GM19240 (cell line): ENCODE results near the gene CLASP2.
"Not testable (repeated sequence)": the region's sequence is repeated elsewhere in the genome, so short reads cannot be mapped to it uniquely, and the experiment has no call there.

Experiments used
- DNase-seq: peaks from one replicate; pipeline ENCODE4 v3.0.0; 2011; ENCODE audit warnings: low spot score; ENCODE audit not compliant: insufficient read length

The CLASP2 gene

DNA sequence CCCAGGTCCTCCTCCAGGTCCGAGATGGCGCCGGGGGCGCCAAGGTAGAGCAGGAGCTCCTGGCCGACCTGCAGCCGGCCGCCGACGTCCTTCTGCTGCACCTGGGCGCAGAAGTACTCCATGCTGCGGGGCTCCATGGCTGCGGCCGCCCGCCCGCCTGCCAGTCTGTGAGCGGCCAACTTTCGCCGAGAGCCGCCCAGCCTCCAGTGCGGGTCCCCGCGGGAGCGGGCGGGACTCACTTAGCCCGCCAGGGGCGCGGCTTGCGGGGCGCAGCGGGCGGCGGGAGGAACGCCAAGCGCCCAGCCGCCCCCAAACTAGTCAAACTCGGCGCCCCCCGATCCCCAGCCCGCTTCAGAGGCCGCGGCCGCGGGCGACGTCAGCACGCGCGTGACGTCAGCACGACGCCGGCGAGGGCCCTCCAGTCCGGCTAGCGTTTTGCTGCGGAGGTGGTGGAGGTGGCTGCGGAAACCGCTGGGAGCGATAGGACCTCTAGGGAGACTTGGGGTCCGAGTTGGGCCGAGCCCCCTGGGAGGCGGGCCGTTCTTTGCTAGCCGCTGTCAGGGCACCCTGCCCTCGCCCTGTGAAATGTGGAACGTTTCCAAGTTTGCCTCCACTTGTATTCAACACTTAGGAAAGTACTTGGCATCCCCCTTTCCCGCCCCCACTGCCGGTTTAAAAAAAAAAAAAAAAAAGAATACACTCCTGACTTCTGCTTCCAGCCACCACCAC is at the start of gene CLASP2:
TSS of gene CLASP2 (minus strand) at position 389 of the 729 bp plus-strand sequence. CDS start at position 137, 252 bp downstream.
- peak; percentile 66 for DNase-seq

DNA sequence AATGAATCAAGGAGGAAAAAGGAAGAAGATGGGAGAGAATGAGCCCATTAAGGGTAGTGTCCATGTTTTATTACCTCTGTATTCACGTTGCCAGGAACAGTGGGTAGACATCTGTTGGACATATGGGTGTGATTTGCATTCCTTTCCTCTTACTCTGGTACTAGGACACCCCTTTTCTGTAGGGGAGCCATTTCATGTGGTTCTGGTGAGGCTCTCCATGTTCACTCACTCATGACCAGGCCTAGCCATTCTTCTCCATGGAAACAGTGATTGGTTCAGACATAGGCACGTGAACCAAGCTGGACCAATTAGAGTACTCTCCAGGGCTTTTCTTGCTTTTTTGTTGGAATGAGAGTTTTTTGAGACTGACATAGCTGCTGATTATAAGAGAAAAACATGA is 40.8 kb upstream of the CLASP2 start:
- no peak for DNase-seq

DNA sequence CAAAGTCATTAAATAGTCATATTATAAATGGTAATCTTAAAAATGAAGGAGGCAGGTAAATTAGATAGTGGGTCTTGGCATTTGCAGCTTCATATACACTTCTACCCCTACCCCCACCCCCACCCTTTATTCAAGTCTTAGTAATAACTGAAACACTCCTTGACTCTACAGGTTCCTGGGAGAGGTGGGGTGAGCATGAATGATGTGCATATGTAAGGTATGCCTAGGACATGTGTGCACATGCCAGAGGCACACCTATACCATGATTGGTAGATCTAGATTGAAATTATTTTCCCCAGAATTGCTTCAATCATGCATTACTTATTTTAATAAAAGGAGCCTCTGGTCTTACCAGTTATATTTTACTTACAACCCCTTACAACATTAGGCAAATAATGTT is 40.2 kb upstream of the CLASP2 start:
- no peak for DNase-seq

DNA sequence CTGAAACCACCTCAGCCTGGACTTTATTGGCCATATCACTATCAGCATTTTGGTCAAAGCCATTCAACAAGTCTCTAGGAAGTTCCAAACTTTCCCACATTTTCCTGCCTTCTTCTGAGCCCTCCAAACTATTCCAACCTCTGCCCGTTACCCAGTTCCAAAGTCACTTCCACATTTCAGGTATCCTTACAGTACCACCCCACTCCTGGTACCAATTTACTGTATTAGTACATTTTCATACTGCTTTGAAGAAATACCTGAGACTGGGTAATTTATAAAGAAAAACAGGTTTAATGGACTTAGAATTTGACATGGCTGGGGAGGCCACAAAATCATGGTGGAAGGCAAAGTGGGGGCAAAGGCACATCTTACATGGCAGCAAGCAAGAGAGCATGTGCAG is 36.3 kb upstream of the CLASP2 start:
- not testable (repeated sequence) for DNase-seq

DNA sequence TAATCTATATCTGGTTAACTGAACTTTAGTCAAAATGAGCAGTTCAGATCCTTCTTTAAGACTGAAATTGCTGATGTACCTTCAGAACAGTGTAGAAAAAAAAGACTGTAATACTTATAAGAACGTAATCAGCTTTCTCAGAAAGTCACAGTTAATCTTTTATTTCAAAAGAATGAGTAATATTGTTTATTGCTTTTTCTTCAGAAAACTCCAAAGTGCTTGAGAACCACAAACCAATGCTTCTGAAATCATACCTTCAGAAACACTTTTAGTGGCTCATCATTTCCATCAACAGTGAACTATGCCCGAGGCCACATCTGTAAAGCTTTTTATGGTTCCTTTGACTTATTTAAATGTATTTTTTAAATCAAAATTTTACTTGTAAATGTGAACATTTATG is 33.3 kb upstream of the CLASP2 start:
- no peak for DNase-seq

DNA sequence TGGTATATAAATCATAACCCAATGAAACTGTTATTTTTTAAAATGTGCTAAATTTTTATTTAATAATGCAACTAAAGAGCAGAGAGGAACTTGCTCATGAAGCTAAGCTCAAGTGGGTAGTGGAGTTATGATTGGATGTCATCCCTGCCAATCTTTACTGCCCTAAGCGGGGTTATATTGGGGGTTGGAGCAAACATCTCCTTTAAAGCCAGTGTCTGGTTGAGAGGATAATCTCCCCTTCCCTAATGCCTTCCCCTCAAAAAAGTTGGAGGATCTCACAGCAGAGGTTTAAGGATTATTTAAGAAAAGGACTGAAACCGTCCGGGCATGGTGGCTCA is 32.1 kb upstream of the CLASP2 start:
- DNase-seq: no peak

DNA sequence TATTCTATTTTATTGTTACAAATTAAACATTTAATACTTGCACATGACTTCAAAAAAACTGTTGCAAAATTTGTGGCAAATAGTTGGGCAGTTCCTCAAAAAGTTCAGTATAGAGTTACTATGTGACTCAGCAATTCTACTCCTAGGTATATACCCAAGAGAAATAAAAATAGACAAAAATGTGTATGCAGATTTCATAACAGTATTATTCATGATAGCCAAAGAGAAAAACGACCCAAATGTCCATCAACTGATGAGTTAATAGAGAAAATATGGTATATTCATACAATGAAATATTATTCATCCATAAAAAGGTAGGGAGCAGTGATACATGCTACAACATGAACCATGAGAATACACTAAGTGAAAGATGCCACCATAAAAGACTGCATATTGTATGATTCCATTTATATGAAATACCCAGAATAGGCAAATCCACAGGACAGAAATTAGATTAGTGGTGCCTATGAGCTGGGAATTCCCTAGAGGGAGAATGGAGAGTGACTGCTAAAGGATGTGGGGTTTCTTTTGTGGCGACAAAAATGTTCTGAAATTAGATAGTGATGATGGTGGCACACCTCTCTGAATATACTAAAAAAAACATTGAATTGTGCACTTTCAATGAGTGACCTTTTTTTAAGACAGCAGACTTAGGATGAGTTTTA is 31.6 kb upstream of the CLASP2 start:
- DNase-seq: no peak

DNA sequence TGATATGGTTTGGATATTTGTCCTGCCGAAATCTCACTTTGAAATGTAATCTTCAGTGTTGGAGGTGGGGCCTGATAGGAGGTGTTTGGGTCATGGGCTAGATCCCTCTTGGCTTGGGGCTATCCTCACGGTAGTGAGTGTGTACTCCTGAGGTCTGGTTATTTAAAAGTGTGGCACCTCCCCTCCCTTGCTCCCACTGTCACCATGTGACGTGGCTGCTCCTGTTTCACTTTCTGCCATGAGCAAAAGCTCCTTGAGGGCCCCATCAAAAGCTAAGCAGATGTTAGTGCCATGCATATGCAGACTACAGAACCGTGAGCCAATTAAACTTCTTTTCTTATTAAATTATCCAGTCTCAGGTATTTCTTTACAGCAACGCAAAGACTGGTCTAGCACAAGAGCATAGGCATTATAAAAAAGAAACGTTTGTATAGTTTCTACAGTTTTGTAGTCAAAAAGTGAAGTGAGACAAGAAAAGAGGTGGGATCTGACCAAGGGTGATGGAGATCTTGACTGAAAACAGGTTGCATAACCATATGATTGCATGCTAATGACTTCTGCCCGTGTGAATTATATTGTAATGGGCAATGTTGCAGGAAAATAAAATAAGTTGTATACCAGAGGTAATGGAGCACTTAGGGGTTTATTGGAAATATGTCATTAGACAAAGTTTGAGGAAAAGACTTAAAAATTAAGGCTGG is 28.5 kb upstream of the CLASP2 start:
- DNase-seq: no peak

DNA sequence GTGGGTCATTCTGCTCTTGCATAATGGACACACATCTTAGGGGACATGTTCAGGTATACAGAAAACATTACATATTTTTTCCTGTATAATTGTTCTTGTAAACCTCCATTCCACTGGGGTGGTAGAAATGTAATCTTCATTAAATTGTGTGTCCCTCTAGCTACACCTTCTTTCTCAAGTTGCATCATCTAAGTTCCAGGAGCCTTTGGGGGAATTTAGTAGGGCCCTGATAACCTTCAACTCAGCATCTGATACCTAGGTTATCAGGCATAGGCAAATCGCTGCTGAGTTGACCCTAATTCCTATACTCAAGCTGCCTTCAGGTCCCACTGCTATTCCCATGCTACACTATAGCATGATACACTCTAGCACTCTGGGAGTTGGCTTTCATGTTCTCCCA is 19.1 kb upstream of the CLASP2 start:
- no peak for DNase-seq

DNA sequence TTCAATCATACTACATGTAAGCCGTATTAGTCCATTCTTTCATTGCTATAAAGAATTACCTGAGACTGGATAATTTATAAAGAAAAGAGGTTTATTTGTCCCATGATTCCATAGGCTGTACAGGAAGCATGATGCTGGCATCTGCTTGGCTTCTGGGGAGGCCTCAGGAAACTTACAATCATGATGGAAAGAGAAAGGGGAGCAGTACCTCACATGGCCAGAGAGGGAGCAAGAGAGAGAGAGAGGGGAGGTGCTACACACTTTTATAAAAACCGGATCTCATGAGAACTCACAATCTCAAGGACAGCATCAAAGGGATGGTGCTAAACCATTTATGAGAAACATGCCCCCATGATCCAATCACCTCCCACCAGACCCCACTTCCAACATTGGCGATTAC is 14.3 kb upstream of the CLASP2 start:
- DNase-seq: no peak

DNA sequence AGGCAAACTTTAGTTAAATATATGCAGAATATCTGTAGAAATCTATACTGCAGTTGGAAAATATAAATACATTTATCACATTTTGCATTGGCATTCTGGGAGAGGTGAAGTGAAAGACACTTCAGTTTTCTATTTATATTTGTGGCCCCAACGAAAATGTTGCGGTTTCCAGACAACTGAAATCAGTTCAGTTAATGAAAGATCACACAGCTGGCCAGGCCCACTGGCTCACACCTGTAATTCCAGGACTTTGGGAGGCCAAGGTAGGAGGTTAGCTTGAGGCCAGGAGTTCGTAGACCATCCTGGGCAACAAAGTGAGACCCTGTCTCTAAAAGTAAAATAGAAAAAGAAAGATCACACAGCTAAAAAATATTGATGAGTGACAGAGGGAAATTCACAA is 11.9 kb upstream of the CLASP2 start:
- peak; percentile 17 for DNase-seq

DNA sequence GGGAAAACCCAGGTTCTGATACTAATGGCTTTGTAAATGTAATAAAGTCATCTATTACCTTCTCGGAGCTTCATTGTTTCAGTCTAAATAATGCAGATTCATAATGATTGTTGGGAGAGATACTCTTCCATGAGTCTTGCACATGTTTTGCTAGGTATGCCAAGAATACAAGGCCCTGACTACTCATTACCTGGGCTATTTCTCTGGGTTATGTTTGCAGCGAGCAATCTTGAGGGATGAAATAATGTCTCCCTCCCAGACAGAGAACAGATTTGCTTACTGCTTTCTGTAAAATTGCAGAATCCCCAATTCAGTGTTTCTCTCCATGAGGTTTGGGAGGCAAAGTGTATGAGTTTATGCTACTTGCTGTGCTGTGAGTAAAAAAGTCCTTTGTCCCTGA is 6.2 kb upstream of the CLASP2 start:
- DNase-seq: no peak

DNA sequence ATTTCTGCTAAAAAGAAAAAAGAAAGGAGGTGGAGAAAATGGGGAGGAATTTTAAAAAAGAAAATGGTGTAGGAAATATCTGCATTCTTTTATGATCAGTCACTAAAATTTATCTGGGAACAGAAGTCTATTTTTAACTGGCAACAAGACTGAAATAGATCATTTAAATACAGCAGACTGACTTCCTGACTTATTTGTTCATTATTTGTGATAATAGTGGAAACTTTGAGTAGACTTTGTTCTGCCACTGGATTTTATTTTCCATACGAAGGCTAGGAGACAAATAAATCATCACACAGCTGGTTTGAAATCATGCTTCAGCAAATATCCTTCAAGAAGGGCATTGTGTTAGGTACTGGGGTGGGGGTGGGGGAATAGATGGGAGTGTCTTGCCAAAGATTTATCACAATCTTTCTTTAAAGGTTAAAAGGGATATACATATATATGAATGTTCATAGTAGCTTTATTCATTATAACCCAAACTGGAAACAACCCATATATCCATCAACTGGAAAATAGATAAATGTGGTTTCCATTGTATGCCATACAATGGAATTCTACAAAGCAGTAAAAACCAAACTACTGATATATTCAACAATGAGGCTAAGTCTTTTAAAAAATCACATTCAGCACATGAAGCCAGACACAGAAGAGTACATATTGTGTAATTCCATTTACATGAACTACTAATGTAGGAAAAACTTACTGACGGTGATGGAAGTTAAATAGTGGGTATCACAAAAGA is 4.7 kb upstream of the CLASP2 start:
- no peak for DNase-seq

DNA sequence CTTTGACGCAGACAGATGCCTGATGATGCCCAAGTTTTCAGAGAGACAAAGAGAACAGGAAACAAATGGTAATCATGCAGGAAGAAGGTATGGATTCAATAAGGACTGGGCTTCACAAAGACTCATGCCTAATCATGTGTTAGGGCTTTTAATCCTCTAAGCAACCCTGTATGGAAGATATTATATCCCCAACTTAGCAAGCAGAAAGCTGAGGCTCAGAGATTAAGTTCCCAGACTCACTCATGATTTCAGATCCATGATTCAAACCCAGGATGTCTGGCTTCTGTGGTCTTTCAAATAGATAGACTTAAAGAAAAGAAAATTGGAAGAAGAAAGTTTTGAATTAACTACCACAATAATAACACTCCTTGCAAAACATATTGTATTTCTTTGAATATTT is 4.1 kb upstream of the CLASP2 start:
- no peak for DNase-seq

DNA sequence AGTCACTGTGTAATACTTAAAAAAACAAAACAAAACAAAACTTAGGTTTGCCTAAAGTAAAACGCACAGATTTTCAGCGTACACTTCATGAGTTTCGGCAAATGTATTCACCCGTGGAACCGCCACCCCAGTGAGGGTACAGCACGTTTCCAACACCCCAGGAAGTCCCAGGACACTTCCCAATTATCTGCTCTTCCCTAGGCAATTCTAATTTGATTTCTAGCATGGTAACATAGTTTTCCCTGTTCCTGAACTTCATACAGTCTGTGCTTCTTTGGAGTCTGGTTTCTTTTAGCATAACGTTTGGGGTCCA is 497 bp upstream of the CLASP2 start:
- no peak for DNase-seq

DNA sequence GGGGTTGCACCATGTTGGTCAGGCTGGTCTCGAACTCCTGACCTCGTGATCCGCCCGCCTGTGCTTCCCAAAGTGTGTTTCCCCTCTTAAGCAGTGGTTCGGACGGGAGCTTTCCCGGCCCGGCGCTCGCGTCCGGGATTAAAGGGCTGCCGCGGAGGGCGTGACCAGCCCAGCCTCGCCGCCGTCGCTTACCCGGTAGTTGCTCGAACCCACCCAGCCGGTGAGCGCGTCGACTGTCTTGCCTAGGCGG is 513 bp downstream of the CLASP2 start:
- DNase-seq: no peak

DNA sequence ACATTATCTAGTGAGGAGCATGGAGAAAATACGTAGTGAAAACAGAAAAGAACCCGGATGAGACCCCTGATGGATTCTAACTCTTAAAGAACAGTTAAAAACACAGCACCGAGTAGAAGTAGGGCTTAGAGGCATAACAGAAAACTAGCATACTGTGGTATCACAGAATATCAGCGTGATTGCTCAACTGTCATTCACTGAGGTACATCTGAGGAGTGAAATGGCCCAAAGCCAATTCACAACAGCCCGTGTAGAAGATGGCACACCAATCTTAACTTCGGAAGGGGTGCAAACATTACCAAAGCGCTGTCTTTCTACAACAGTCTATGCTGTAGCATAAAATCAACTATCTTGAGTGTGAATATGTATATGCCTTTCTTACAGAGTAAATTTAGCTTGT is 1.8 kb downstream of the CLASP2 start:
- DNase-seq: no peak

DNA sequence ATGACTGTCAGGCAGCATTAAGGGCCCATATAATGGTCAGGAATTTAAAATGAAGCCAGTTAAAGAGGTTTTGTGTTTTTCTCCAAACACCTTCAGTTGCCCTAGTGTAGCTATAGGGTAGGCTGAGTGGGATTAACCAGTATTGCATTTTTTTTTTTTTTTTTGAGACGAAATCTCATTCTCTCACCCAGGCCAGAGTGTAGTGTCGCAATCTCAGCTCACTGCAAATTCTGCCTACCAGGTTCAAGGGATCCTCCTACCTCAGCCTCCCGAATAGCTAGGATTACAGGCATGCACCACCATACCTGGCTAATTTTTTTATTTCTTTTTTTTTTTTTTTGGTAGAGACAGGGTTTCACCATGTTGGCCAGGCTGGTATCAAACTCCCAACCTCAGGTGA is 7.0 kb downstream of the CLASP2 start:
- no peak for DNase-seq

DNA sequence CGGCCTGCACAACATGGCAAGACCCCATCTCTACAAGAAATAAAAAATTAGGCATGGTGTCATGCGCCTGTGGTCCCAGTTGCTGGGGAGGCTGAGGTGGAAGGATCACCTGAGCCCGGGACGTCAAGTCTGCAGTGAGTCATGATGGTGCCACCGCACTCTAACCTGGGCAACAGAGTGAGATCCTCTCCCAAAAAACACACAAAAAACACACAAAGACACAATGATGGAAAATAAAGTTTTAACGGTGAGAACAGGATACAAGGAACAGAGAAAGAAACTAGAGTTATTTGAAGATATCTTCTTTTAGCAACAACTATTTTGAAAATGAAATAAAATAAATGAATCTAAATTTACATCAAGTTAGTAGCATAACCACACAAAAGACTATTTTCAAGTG is 12.0 kb downstream of the CLASP2 start:
- DNase-seq: no peak

DNA sequence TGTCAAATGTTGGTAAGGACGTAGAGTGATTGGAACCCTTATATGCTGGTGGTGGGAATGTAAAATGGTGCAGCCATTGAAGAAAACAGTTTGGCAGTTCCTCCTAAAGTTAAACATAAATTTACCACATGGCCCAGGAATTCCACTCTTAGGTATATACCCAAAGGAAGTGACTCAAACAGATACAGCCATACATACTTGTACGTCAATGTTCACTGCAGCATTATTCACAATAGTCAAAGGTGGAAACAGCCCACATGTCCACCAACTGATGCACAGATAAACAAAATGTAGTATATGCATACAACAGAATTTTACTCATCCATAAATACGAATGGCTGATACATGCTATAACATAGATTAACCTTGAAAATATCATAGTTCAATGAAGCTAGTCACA is 13.2 kb downstream of the CLASP2 start:
- DNase-seq: no peak

DNA sequence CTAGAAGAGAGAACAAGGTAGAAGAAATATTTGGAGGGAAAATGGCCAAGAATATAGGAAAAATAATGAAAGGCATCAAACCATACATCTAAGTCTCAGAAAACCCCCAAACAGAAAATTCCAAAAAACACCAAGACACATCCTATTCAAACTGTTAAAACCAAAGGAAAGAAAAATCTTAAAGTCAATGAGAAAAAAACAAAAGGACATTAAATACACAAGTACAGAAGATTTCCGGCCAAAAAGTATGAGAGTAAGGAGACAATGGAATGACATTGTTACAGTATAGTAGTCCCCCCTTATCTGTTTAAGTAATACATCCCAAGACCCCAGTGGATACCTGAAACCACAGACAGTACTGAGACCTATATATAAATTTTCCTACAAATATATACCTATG is 18.8 kb downstream of the CLASP2 start:
- DNase-seq: no peak

DNA sequence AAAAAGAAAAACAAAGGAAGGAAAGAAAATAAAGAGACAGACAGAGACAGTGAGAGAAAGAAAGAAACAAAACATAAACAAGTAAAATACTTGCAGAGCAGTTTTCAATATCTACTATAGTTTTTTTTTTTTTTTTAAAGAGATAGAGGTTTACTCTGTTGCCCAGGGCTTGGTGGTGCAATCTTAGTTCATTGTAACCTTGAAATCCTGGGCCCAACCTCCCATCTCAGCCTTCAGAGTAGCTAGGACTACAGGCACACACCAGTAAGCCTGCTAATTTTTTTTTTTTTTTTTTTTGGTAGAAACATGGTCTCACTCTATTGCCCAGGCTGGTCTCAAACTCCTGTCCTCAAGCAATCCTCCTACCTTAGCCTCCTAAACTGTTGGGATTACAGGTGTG is 23.1 kb downstream of the CLASP2 start:
- no peak for DNase-seq

DNA sequence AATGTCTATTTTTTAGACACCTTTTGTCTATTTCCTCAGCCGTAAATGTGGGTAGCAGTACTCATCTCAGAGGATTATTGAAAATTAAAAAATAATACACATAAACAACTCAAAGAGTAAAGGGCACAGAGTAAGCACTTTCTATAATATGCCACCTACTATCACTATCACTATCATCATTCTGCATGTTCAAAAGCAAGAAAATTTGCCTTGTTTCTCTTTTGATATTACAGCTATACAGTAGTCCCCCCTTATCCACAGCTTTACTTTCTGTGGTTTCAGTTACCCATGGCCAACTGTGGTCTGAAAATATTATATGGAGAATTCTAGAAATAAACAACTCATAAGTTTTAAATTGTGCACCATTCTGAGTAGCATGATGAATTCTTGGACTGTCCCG is 27.7 kb downstream of the CLASP2 start:
- no peak for DNase-seq
